RWPE2 (cell line): ENCODE results near the gene KAZN.

Experiments
- ATAC-seq: fragments of 200-7000 bp; cut with Tn5 transposase; 3 replicates; pipeline ENCODE4 v1.9.1; 2021; ENCODE audit warnings: low read depth
- DNase-seq: peaks from one replicate; pipeline ENCODE4 v3.0.0-alpha.2; 2020; ENCODE audit warnings: low spot score
- H3K27ac ChIP-seq: fragments of 450-650 bp; 2 replicates; pipeline ENCODE4 v1.5.1; 2017; ENCODE audit warnings: mild to moderate bottlenecking; ENCODE audit not compliant: poor library complexity, severe bottlenecking
- H3K27me3 ChIP-seq: fragments of 250-450 bp; sonication (Bioruptor Pico); 2 replicates; pipeline ENCODE4 v1.5.1; 2021; ENCODE audit warnings: mild to moderate bottlenecking, moderate library complexity; ENCODE audit not compliant: insufficient read depth, poor library complexity, severe bottlenecking
- H3K36me3 ChIP-seq: fragments of 250-450 bp; sonication (Bioruptor Pico); 2 replicates; pipeline ENCODE4 v1.5.1; 2020; ENCODE audit warnings: low read depth, mild to moderate bottlenecking, moderate library complexity
- H3K4me1 ChIP-seq: fragments of 250-450 bp; sonication (Bioruptor Pico); 2 replicates; pipeline ENCODE4 v1.5.1; 2021; ENCODE audit warnings: mild to moderate bottlenecking, moderate library complexity; ENCODE audit not compliant: insufficient read depth, poor library complexity, severe bottlenecking
- H3K4me3 ChIP-seq: fragments of 250-450 bp; sonication (Bioruptor Pico); 2 replicates; pipeline ENCODE4 v1.5.1; 2021; ENCODE audit warnings: mild to moderate bottlenecking, moderate library complexity; ENCODE audit not compliant: severe bottlenecking
- H3K9me3 ChIP-seq: fragments of 250-450 bp; sonication (Bioruptor Pico); 2 replicates; pipeline ENCODE4 v1.5.1; 2021; ENCODE audit warnings: mild to moderate bottlenecking, moderate library complexity; ENCODE audit not compliant: severe bottlenecking
- TF ChIP-seq, protein P1 (sequence below): fragments of 450-650 bp; IDR thresholded peaks from one replicate; pipeline ENCODE4 v1.5.1; 2017; ENCODE audit warnings: mild to moderate bottlenecking, moderate library complexity; ENCODE audit not compliant: poor library complexity, severe bottlenecking

The KAZN gene

DNA sequence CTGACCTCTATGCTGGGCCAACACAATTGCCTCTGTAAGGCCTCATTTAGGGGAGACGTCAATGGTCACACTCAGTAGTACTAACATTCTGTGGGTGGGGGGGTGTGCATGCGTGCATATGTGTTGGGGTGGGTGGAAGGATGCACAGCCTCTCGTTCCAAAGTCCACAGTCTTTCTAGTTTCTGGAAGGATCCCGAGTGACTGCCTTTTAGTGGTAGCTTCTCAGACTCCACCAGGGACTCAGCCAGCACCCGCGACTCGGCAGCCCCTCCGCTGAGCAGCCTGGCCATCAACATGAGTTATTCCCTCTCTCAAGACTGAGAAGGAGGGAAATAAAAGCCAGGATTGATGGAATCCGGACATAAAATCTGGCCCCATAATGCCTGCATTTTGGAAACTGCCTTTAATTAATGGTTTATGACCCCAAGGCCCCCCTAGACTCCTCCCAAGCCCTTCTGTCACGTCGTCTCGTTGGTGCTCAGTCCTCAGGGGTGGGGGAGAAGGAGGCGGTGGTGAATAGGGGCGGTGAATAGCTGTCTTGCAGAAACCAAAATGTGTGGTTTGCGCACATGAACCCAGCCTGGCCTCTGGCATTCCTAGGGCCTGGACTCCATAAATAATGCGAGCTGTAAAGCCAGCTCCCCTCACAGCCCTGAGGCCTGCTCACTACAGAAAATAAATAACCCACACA lies 489.9 kb downstream of the KAZN start:
- DNase-seq (no peak), ATAC-seq (no peak)
- Histone ChIP-seq H3K4me1 (peaks cover 5% of the 10 kb centered on the region), H3K27me3 (no peaks in the 10 kb centered on the region), H3K4me3 (no peak overlapping the region), H3K9me3 (no peaks in the 10 kb centered on the region), H3K27ac (no peak overlapping the region), H3K36me3 (no peaks in the 10 kb centered on the region)
- TF ChIP-seq, protein P1, sequence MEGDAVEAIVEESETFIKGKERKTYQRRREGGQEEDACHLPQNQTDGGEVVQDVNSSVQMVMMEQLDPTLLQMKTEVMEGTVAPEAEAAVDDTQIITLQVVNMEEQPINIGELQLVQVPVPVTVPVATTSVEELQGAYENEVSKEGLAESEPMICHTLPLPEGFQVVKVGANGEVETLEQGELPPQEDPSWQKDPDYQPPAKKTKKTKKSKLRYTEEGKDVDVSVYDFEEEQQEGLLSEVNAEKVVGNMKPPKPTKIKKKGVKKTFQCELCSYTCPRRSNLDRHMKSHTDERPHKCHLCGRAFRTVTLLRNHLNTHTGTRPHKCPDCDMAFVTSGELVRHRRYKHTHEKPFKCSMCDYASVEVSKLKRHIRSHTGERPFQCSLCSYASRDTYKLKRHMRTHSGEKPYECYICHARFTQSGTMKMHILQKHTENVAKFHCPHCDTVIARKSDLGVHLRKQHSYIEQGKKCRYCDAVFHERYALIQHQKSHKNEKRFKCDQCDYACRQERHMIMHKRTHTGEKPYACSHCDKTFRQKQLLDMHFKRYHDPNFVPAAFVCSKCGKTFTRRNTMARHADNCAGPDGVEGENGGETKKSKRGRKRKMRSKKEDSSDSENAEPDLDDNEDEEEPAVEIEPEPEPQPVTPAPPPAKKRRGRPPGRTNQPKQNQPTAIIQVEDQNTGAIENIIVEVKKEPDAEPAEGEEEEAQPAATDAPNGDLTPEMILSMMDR, result no peak

DNA sequence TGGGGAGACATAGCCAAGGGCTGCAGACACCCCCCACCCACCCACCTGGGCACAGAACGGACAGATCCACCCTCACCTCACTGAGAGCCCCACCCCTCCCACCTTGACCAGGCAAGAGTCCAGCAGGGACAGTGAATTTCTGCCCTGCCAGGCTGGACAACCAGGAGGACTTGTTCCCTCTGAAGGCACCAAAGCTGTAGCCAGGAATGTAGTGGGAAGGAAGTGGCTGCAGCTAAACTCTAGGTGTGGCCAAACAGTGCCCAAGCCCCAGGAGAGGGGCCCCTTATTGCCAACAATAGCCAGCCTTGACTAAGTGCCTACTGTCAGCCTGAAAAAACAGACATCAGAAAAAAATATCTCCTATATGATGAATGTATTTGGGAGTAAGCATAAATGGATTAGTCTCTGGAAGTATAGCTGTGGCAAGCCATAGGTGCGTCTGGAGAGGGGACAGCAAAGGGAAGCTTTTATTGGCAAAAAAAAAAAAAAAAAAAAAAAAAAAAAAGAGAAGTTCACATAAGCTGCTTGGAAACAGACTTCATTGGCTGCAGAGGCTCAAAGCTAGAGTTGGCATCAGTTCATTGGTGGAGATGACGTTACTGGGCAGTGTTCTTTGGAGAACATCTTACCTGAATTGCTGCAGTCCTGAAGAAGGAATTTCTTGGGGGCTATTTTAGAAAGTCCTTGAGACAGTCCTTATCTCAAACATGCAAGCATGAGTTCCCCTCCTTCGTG lies 490.9 kb downstream of the KAZN start:
- H3K27ac ChIP-seq, result no peak overlapping the region
- no peaks in the 10 kb centered on the region for H3K27me3 ChIP-seq
- H3K36me3 ChIP-seq, result no peaks in the 10 kb centered on the region
- TF ChIP-seq, protein P1, result no peak
- peaks cover 5% of the 10 kb centered on the region for H3K4me1 ChIP-seq
- H3K9me3 ChIP-seq, result no peaks in the 10 kb centered on the region
- ATAC-seq (peak; percentile 53; the same call in 2 of the 3 replicates), DNase-seq (no peak)
- no peak overlapping the region for H3K4me3 ChIP-seq

DNA sequence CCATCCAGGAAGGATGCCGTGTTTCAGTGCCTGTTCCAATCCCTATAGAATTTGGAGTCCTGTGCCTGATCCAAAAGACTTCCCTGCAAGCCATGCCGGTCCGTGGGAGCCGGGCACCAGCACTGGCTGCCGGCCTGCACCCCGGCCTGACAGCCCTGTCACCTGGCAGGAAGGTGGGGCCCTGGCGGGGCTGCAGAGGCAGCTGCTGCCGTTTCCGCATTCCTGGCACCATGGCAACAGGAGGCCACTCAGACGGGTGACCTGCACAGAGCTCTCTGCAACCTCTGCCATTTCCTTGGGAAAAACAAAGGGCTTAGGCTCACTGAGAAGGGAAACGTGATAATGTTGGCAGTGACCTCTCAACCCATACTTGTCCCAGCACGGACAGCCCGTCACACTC lies 491.9 kb downstream of the KAZN start:
- Histone ChIP-seq H3K9me3 (no peaks in the 10 kb centered on the region), H3K4me1 (peaks cover 5% of the 10 kb centered on the region), H3K36me3 (no peaks in the 10 kb centered on the region), H3K4me3 (no peak overlapping the region), H3K27ac (no peak overlapping the region), H3K27me3 (no peaks in the 10 kb centered on the region)
- no peak for DNase-seq
- TF ChIP-seq, protein P1, result no peak
- ATAC-seq, result peak; percentile 74

DNA sequence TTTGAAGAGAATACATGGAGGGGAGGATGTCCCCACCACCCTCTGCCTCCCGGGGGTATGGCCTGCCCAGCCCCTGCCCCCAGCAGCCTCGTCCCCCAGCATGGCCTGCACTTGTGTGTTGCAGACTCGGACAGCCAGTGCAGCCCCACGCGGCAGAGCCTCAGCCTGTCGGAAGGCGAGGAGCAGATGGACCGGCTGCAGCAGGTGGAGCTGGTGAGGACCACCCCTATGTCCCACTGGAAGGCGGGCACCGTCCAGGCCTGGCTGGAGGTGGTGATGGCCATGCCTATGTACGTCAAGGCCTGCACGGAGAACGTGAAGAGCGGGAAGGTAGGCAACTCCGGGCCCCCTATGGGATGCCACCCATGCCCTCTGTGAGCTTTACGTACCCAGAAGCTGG lies 495.6 kb downstream of the KAZN start:
- Histone ChIP-seq H3K4me1 (peaks cover 5% of the 10 kb centered on the region), H3K27me3 (no peaks in the 10 kb centered on the region), H3K36me3 (no peaks in the 10 kb centered on the region), H3K9me3 (no peaks in the 10 kb centered on the region), H3K4me3 (no peak overlapping the region), H3K27ac (no peak overlapping the region)
- TF ChIP-seq, protein P1, result no peak
- no peak for ATAC-seq
- DNase-seq, result no peak
